SIG-M5 (cell line): Measurements from ENCODE around the gene MARK1.
"Not testable (repeated sequence)": the region's sequence is repeated elsewhere in the genome, so short reads cannot be mapped to it uniquely, and the experiment has no call there.

Experiments used
- DNase-seq: peaks from one replicate; lab custom pipeline; 2025; lab: John Stamatoyannopoulos, UW

MARK1 gene

DNA sequence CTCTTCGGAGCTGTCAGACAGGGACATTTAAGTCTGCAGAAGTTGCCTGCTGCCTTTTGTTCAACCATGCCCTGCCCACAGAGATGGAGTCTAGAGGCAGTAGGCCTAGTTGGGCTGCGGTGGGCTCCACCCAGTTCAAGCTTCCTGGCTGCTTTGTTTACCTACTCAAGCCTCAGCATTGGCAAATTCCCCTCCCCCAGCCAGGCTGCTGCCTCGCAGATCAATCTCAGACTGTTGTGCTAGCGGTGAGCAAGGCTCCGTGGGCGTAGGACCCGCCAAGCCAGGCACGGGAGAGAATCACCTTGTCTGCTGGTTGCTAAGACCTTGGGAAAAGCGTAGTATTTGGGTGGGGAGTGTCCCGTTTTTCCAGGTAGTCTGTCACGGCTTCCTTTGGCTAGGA is 83.2 kb downstream of the MARK1 start:
- not testable (repeated sequence) for DNase-seq

DNA sequence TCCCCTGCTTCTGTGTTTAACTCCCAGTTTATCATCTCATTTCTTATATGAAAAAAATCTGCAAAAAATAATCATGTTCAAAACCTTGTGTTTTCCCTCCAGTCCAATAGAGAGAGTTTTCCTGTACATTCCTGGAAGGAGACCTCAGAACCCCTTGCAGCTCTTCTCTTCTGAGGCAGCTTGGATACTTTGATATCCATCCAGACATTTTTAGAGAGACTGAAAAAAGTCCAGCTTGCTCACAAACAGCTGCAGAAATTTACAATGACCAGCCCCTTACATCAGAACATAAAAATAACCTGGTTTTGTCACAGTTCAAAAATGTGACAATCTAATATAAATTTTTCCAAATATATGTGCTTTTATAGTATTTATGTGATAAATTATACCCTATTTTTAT is 88.9 kb downstream of the MARK1 start:
- no peak for DNase-seq

DNA sequence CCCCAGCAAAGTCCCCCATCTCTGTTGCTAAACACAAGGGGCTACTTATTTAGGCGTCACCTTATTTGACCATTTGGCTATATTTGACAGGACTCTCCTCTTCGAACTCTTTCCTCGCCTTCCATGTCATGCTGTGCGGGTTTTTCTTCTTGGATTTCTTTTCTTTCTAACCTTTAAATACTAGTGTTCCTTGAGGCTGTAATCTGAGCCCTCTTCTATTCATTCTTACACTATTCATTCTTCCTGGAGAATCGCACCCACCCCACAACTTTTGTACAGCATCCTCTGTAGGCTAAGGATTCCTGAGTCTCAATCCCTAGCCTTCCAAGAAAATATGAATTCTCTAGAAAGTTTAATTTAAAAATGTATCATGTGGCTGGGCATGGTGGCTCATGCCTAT is 100.5 kb downstream of the MARK1 start:
- DNase-seq: no peak

DNA sequence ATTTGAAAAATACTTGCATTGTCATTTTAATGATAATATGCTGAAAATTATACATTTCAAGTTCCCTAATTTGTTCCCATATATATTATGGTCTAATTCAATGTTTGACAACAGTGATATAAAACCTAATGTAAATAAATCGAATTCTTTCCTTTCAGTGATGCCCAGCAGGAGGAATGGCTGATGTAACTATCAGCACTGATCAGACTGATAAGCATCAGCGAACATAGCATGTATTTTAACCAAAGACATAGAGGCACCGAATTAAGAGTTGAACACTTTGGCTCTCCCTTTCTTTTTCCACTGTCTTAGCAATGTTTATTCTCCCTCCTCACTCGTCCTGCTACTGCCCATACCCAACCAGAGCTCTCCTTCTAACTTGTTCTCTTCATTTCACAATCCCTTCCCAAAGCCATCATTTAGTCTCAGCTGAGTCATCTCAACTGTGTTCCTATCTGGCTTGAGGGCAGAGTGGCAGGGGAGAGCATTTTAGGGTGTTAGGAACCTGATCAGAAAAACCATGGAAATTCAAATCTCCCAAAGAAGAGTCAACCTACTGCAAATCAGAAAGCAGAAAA is 103.4 kb downstream of the MARK1 start:
- no peak for DNase-seq

DNA sequence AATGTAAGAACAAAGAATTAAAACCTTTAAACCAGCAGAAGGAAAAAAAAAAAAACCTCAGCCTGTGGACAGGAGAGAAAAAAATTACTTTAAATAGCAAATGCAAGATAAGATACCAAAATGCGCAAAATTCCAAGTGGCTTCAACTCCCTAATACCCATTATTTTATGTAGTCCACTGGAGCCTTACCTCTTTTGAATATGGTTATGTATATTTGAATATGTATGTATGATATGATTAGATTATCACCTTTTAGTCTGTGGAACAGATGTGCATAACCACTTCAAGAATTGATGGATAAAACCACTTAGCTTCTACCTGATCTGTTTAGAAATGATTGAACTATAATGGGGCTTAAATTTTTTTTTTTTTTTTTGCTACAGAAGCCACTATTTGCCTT is 109.8 kb downstream of the MARK1 start:
- DNase-seq: no peak

DNA sequence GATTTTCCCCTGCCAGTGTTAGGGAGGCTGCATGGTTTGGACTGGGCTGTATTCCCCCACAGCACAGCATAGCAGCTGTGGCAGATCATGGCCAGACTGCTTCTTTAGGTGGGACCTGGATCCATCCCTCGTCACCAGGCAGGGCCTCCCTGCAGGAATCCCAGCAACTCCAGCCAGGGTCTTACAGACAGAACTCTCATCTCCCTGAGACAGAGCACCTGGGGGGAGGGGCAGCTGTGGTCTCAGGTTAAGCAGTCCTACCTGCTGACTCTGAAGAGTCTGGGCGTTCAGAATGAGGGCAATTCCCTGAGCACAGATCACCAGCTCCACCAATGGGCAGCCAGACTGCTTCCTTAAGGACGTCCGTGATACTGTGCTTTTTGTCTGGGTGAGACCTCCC is 114.3 kb downstream of the MARK1 start:
- no peak for DNase-seq

DNA sequence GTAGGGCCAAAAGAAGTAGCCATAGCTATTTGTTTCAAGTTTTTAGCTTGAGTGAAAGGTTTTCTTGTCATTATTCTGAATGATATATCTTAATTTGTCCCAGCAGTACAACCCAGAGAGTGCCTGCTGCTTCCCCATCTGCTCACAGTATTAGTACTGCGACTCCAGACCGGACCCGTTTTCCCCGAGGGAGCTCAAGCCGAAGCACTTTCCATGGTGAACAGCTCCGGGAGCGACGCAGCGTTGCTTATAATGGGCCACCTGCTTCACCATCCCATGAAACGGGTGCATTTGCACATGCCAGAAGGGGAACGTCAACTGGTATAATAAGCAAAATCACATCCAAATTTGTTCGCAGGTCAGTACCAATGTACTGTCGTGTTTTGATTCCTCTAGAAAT is 125.1 kb downstream of the MARK1 start:
- DNase-seq: no peak

DNA sequence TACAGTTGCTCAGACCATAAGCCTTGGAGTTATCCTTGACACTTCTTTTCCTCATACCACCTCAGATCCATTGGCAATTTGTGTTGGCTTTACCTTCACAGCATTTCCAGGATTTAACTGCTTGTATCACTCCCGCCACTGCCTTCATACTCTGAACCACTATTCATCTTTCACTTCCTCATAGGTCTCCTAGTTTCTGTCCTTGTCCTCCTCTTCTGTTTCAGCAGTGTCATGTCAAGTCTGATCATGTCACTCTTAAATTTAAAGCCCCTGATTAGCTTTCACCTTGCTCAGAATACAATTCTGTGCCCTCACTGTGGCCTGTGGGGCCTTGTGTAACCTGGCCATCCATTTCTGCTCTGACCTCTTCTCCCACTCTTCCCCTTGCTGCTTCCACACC is 127.6 kb downstream of the MARK1 start:
- no peak for DNase-seq

DNA sequence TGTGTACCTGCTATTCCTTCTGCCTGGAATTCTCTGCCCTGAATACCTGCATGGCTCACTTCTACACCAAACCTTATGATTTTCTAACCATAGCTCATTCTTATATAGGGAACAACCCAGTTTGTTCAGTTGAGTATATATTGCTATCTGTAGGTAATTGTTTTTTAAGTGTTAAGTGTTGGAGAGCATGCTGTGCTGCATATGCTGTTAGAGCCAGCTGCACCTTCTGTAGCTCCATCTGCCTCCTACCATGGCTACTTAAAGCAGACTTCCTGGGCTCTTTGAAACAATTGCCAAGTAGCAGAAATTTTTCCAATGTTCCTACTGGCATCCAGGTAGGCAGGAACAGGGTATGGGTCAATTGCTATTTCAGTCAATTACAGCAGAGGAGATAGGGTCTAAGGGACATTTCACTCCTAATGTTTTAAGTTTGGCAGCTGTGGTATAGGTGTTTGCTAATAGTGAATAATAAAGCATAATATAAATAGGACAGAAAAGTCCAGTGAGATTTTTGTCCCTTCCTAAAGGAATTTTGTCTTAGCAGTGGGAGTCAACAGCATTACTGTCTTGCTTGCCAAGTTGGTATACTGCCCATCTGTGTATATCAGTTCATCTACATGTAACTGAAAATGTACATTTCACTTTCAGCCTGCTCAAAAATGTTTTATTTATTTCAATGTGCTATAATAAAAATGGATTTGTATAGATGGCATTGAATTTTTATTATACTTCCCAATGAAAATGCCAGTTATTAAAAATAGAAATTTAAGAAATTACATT is 128.2 kb downstream of the MARK1 start:
- no peak for DNase-seq

DNA sequence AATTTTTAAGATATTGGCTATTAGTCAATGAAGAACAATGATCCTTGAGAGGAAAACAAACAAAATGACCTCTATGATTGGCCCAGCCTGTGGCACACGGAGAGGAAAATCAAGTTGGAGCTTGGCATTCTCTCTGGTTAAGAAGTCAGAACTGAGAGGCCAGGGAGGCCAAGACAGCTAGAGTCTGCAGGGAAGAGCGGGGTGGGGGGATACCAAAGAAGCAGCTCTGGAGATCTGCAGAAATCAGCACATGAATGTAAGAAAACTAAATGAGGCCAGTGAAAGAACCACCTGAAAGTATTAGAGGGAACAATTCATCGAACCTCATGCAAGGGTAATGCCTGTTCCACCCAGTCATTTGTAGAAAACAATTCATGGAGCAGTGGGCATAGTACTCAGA is 138.4 kb downstream of the MARK1 start:
- no peak for DNase-seq

DNA sequence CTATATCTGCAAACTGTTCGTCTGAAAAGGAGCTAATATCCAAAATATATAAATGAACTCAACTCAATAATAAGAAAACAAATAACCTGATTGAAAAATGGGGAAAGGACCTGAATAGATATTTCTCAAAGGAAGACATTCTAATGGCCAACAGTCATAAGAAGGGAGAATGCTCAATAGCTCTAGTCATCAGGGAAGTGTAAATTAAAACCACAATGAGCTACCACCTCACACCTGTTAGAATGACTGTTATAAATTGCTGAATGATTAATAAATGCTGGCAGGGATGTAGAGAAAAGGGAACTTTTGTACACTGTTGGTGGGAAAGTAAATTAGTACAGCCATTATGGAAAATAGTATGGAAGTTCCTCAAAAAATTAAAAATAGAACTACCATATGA is 141.1 kb downstream of the MARK1 start:
- no peak for DNase-seq

DNA sequence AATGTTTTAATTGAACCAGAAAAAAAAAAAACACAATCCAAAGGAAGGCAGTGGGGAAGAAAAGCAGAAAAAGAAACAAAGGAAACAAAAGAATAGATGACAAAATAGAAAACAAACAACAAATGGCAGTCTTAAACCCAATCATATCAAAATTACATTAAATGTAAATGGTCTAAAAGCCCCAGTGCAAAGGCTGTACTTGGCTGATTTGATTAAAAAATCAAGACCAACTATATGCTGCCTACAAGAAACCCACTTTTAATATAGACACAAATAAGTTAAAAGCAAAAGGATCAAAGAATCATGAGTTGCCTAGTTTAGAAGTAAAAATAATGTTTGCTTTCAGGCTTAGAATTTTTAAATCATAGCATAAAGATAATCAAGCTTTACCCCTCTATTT is 142.4 kb downstream of the MARK1 start:
- DNase-seq: no peak

DNA sequence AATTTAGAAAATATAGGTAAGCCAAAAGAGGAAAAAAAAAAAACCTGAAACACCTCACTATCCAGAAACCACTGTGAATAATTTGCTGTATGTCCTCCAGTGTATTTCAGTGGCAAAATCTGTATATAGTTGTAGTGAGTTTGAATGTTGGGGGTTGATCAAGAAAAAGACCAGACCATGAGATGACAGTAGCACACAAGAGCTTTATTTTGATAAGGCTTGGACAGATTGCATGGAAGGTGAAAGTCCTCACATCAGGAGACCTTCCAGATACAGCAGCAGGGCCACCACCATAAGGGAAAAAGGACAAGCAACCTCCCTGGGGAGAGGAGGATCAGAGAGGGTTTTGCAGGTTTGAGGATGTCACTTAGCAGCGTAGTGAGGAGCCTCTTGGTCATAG is 146.0 kb downstream of the MARK1 start:
- no peak for DNase-seq

DNA sequence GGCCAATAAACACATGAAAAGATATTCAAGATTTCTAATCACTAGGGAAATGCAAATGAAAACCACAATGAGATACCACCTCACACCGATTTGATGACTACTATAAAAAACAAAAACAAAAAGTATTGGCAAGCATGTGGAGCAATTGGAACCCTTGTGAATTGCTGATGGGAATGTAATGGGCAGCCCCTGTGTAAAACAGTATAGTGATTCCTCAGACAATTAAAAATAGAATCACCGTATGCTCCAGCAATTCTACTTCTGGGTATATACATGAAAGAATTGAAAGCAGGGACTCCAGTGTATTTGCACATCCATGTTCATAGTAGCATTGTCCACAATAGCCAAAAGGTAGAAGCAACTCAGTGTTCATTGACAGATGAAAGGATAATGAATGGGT is 149.3 kb downstream of the MARK1 start:
- DNase-seq: no peak

DNA sequence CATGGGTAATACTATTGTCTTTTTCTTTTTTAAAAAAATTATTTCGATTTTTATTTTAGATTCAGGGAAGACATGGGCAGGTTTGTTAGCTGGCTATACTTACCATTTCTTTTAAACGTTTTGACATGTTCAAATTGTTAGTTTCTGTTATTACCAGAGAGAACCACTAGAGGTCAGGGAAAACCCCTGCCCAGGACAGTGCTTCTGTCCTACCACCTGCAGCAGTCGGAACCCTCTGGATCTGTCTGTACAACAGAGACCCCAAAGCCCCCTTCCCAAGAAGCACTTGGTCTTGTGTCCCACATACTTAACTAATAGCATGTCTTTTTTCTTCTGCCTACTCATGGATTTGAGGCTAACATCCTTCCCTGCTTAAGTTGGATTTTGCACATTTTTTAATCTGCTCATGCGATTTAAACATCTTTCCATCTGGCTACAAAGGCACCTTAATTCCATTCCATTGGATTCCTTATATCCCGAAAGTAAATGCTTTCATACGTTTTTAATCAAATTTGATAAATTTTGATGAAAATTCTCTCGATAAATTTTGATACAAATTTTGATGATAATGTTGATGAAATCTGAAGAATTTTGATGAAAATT is 152.2 kb downstream of the MARK1 start:
- no peak for DNase-seq

DNA sequence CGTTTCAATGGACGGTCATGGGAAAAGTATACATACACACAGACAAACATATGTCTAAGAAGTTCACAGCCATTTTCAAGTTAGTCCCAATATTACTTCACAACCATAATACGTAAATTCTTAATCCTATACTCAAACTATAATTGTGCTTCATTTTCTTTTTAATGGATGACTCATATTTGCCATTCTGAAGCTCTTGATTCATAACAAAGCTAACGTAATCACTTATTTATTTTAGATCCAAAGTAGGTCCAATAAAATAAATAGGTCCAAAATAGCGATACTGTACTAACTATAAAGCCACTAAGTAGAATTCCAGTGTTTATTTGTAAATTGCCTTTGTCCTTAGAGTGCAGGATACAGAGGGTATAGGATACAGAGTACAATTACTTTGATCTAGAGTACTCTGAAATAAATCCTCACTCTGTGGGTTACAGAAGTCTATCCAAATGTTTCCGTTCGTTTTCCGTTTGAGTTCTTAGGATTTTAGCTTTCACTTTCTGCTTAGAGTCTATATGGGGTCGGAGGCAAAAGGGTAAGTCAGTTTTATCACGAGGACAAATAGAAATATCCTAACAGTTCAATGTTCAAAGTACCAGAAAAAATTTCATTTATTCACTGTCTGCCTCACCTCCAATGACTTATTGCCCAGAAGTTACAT is 153.4 kb downstream of the MARK1 start:
- DNase-seq: no peak

DNA sequence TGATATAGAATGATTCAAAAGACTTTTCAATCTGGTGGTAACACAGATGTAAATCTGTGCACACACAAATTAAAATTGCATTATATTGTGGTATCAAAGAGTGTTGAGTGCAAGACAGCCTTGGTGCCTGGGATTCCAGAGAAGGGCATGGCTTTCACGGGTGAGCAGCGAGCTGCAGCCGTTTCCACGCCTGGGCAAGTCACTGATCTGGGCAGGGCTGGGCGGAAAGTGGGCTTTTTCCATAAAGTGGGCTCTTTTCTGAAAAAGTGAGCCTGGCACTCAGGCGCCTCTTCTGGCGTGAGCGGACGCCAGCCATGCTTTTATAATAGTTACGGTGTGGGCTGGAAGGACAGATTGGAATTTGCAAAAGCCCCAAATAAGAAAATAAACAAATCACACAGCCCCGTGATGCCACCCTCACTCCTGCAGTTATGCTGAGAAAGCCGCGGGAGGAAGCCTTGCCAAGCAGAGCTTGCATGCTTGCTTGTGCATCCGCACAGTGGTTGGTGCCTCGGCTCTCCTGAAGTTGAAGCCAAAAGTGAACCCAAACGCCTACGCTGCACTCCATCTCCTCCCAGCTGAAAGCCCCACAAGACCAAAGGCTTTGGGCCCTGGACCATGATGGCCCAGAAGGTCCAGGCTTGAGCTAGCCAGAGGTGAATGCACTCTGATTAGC is 155.1 kb downstream of the MARK1 start:
- DNase-seq: no peak

DNA sequence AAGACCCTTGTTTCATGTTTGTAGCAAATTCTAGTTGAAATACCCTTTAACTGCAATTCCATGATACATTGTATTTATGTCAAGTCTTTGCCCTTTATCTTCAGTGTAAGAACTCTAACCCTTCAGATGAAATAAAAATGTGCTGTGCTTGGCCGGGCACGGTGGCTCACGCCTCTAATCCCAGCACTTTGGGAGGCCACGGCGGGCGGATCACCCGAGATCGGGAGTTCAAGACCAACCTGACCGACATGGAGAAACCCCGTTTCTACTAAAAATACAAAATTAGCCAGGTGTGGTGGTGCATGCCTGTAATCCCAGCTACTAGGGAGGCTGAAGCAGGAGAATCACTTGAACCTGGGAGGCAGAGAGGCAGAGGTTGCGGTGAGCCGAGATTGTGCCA is 155.8 kb downstream of the MARK1 start:
- not testable (repeated sequence) for DNase-seq

DNA sequence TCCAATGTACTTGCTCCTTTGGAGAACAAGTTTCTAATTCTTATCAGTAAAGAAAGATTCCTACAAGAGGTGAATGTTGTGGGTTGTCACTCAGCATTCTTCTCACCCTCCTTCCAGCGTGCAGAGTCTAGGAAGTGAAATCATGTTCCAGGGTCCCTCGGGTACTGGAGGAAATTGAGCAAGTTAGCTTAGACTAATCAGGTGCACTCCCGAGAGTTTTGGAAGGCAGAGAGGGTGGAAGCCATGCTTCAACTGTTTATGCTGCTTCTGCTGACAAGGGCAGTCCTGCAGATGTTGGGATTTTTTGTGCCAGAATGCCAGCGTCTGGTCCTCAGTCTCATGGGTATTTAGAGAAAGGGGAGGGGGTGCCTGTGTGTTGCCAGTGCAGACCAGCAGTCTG is 157.0 kb downstream of the MARK1 start:
- no peak for DNase-seq

DNA sequence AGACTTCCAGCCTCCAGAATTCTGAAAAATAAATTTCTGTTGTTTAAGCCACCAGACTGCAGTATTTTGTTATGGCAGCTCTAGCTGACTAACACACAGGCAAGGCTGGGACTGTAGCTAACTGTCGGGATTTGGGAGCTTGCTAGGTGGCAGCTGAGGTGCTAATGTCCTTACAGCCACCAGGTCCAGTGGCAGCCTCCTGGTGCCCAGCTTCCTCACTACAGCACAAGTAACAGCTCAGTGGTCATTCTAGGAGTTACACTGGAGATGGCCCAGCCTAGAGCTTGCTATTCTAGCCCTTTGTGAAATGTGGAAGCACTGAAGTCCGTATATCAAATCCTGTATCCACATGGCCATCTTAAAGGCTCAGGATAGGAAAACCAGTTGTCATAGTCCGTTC is 157.9 kb downstream of the MARK1 start:
- DNase-seq: no peak

DNA sequence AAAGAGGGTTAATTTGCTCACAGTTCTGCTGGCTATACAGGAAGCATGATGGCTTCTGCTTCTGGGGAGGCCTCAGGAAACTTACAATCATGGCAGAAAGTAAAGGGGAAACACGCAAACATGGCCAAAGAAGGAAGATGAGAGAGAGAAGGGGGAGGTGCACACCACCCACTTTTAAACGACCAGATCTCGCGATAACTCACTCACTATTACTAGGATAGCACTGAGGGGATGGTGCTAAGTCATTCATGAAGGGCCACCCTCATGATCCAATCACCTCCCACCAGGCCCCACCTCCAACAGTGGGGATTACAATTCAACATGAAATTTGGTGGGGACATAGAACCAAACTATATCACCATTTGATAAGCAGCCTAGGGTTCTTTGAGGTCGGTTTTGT is 159.9 kb downstream of the MARK1 start:
- no peak for DNase-seq

DNA sequence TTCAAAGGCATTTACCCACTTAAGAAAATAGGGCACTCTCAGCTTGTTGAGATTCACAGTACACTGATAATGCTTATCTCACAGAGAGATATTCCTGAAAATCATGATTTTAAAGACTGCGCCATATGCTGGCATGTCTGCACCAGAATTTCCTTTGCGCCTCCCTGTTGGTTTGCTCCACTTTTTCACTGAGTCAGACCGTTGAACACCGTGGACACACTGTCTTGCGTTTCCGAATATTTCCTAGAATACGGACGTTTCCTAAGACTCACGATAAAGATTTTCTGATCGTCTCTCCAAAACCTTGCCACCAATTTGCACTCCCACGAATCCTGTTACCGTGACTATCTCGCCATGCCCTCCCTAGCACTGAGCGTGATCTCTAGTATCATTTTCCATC is 161.7 kb downstream of the MARK1 start:
- no peak for DNase-seq
